HepG2 (cell line): Measurements from ENCODE around the gene MCRS1. TPM values are rescaled to one million over a fixed set of nuclear protein-coding genes. Genes with fewer than 3 reads are reported as not detected.

Experiments
- AHR ChIP-seq: IDR thresholded peaks from 2 replicates; pipeline ENCODE4 v1.6.1; 2018; ENCODE audit warnings: missing genetic modification reagents, missing compliant biosample characterization
- ATF3 ChIP-seq: sonication (generic); formaldehyde crosslinking; IDR thresholded peaks from 2 replicates; pipeline ENCODE4 v1.4.0; 2020; ENCODE audit warnings: missing genetic modification reagents
- FOSL1 ChIP-seq: sonication (generic); formaldehyde crosslinking; IDR thresholded peaks from 2 replicates; pipeline ENCODE4 v1.9.0; 2021; ENCODE audit warnings: missing genetic modification reagents, borderline replicate concordance
- HDAC1 ChIP-seq: sonication (generic); formaldehyde crosslinking; IDR thresholded peaks from 2 replicates; pipeline ENCODE4 v1.5.1; 2020; ENCODE audit warnings: mild to moderate bottlenecking, missing genetic modification reagents
- MATR3 ChIP-seq: sonication (generic); formaldehyde crosslinking; IDR thresholded peaks from 2 replicates; pipeline ENCODE4 v1.4.0; 2020; ENCODE audit warnings: missing genetic modification reagents
- MEIS2 ChIP-seq: sonication (generic); formaldehyde crosslinking; IDR thresholded peaks from 2 replicates; pipeline ENCODE4 v1.9.0; 2021; ENCODE audit warnings: mild to moderate bottlenecking, missing genetic modification reagents
- NFE2 ChIP-seq: sonication (generic); formaldehyde crosslinking; IDR thresholded peaks from 2 replicates; pipeline ENCODE4 v1.4.0; 2020; ENCODE audit warnings: missing genetic modification reagents
- RXRB ChIP-seq: IDR thresholded peaks from 2 replicates; pipeline ENCODE4 v1.6.1; 2016; ENCODE audit warnings: borderline replicate concordance, missing genetic modification reagents, missing compliant biosample characterization
- SIX4 ChIP-seq: sonication (generic); formaldehyde crosslinking; IDR thresholded peaks from 2 replicates; pipeline ENCODE4 v1.4.0; 2020; ENCODE audit warnings: missing genetic modification reagents
- TP53 ChIP-seq: sonication (generic); formaldehyde crosslinking; conservative IDR thresholded peaks from 2 replicates; pipeline ENCODE4 v1.4.0; 2020; ENCODE audit warnings: missing genetic modification reagents
- ZNF326 ChIP-seq: sonication (generic); formaldehyde crosslinking; IDR thresholded peaks from 2 replicates; pipeline ENCODE4 v1.4.0; 2020; ENCODE audit warnings: missing genetic modification reagents, borderline replicate concordance
- ZNF563 ChIP-seq: sonication (generic); formaldehyde crosslinking; IDR thresholded peaks from 2 replicates; pipeline ENCODE4 v1.8.0; 2022; ENCODE audit warnings: mild to moderate bottlenecking, moderate library complexity, missing genetic modification reagents
- ZNF574 ChIP-seq: sonication (generic); formaldehyde crosslinking; IDR thresholded peaks from 2 replicates; pipeline ENCODE4 v1.4.0; 2020; ENCODE audit warnings: missing genetic modification reagents
- ZNF879 ChIP-seq: sonication (generic); formaldehyde crosslinking; IDR thresholded peaks from 2 replicates; pipeline ENCODE4 v1.8.1; 2023; ENCODE audit warnings: missing genetic modification reagents
- ZNF883 ChIP-seq: sonication (generic); formaldehyde crosslinking; IDR thresholded peaks from 2 replicates; pipeline ENCODE4 v1.5.1; 2020; ENCODE audit warnings: mild to moderate bottlenecking, missing genetic modification reagents; ENCODE audit errors: not compliant biosample characterization
- polyA plus RNA-seq, 8 experiments: library from polyadenylated mRNA; depleted of rRNA in 3 of 8; stranded (reverse) in 7 of 8; unstranded in 1 of 8; fragments of >200 nt; fragmentation: Illumina TruSeq in 4 of 8; extraction: Trizol in 4 of 8; gene quantifications; 2 replicates each; pipeline versions ENCODE4 v1.2.1 to v1.2.3, GENCODE V29; 2011 to 2016; ENCODE audit warnings: low read depth in 4 of 8, missing spikeins in 1 of 8, mixed read lengths in 1 of 8; ENCODE audit not compliant: insufficient read depth in 1 of 8
- total RNA-seq, 5 experiments: library from RNA; depleted of rRNA; stranded (reverse); fragments of >200 nt; fragmentation: Illumina TruSeq; extraction: Trizol; gene quantifications; 2 replicates each; pipeline ENCODE4 v1.2.3, GENCODE V29; 2016; ENCODE audit warnings: low read depth in 1 of 5
- TF ChIP-seq, protein P1 (sequence below): sonication (generic); formaldehyde crosslinking; IDR thresholded peaks from 2 replicates; pipeline ENCODE4 v1.4.0; 2020; ENCODE audit warnings: mild to moderate bottlenecking, missing genetic modification reagents
- TF ChIP-seq, protein P2 (sequence below): IDR thresholded peaks from 2 replicates; pipeline ENCODE4 v1.6.1; 2016; ENCODE audit warnings: missing biosample characterization, missing genetic modification reagents, low read depth
- TF ChIP-seq, protein P3 (sequence below): sonication (generic); formaldehyde crosslinking; IDR thresholded peaks from 2 replicates; pipeline ENCODE4 v1.8.1; 2022; ENCODE audit warnings: mild to moderate bottlenecking, missing genetic modification reagents

The MCRS1 gene
- total and polyA plus RNA-seq, 2 of the 13 experiments (the other 11 are each of a cell fraction or from before 2014, with no cell fraction given) = 51.0 to 66.3 TPM

- TF ChIP-seq, protein P1, sequence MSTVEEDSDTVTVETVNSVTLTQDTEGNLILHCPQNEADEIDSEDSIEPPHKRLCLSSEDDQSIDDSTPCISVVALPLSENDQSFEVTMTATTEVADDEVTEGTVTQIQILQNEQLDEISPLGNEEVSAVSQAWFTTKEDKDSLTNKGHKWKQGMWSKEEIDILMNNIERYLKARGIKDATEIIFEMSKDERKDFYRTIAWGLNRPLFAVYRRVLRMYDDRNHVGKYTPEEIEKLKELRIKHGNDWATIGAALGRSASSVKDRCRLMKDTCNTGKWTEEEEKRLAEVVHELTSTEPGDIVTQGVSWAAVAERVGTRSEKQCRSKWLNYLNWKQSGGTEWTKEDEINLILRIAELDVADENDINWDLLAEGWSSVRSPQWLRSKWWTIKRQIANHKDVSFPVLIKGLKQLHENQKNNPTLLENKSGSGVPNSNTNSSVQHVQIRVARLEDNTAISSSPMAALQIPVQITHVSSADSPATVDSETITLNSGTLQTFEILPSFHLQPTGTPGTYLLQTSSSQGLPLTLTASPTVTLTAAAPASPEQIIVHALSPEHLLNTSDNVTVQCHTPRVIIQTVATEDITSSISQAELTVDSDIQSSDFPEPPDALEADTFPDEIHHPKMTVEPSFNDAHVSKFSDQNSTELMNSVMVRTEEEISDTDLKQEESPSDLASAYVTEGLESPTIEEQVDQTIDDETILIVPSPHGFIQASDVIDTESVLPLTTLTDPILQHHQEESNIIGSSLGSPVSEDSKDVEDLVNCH (CRISPR knock-in tag) = no peak
- TF ChIP-seq FOSL1 (no peak), MEIS2 (CRISPR knock-in tag) (no peak), HDAC1 (CRISPR knock-in tag) (0 out of 2 replicates have a peak, but pooled peaks have one; percentile 21), AHR (CRISPR knock-in tag) (no peak), RXRB (CRISPR knock-in tag) (no peak), SIX4 (CRISPR knock-in tag) (no peak), NFE2 (CRISPR knock-in tag) (no peak), TP53 (CRISPR knock-in tag) (no peak), MATR3 (CRISPR knock-in tag) (no peak), ATF3 (CRISPR knock-in tag) (no peak), ZNF563 (no peak), ZNF879 (CRISPR knock-in tag) (no peak), ZNF574 (CRISPR knock-in tag) (no peak), ZNF326 (CRISPR knock-in tag) (no peak), ZNF883 (no peak)
- TF ChIP-seq, protein P2, sequence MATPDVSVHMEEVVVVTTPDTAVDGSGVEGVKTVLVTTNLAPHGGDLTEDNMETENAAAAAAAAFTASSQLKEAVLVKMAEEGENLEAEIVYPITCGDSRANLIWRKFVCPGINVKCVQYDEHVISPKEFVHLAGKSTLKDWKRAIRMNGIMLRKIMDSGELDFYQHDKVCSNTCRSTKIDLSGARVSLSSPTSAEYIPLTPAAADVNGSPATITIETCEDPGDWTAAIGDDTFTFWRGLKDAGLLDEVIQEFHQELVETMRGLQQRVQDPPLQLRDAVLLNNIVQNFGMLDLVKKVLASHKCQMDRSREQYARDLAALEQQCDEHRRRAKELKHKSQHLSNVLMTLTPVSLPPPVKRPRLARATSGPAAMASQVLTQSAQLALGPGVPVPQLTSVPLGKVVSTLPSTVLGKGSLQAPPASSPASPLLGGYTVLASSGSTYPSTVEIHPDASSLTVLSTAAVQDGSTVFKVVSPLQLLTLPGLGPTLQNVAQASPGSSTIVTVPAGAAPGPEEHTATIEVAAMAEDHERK (CRISPR knock-in tag) = no peak
- TF ChIP-seq, protein P3, sequence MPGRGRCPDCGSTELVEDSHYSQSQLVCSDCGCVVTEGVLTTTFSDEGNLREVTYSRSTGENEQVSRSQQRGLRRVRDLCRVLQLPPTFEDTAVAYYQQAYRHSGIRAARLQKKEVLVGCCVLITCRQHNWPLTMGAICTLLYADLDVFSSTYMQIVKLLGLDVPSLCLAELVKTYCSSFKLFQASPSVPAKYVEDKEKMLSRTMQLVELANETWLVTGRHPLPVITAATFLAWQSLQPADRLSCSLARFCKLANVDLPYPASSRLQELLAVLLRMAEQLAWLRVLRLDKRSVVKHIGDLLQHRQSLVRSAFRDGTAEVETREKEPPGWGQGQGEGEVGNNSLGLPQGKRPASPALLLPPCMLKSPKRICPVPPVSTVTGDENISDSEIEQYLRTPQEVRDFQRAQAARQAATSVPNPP = no peak
Measured at GRCh38 chr12:49550693-49551252, 17.2 kb downstream of the MCRS1 start (continued).
